Measurements from ENCODE around the gene TMEM8B. TPM values are rescaled to one million over a fixed set of nuclear protein-coding genes. Genes with fewer than 3 reads are reported as not detected.

TMEM8B gene
- total RNA-seq, 1 donor from 2014 or later: 9.0 TPM

DNA sequence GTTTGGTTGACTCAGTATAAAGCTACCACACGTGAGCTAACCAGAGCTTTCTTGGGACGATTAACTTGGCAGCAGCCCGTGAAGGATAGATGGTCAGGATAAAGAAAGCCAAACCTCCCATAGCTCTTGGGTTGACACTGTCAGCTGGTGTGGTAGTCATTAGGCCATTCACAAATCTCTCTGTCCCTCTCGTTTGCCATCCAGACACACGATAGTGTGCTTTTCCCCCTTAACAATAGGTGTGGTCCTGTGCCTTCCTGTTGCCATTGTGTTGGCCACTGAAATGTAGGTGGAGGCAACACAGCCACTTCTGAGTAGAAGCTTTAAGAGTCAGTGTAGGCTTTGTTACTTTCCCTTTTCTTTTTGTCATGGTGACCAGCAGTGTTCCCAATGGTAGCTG is 29.4 kb downstream of the TMEM8B start:
- no peaks in the 10 kb centered on the region for H3K9me3 Mint-ChIP-seq (ENCODE audit: unreplicated experiment)
- TF ChIP-seq, protein P1, sequence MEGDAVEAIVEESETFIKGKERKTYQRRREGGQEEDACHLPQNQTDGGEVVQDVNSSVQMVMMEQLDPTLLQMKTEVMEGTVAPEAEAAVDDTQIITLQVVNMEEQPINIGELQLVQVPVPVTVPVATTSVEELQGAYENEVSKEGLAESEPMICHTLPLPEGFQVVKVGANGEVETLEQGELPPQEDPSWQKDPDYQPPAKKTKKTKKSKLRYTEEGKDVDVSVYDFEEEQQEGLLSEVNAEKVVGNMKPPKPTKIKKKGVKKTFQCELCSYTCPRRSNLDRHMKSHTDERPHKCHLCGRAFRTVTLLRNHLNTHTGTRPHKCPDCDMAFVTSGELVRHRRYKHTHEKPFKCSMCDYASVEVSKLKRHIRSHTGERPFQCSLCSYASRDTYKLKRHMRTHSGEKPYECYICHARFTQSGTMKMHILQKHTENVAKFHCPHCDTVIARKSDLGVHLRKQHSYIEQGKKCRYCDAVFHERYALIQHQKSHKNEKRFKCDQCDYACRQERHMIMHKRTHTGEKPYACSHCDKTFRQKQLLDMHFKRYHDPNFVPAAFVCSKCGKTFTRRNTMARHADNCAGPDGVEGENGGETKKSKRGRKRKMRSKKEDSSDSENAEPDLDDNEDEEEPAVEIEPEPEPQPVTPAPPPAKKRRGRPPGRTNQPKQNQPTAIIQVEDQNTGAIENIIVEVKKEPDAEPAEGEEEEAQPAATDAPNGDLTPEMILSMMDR (IDR thresholded peaks at IDR 0.05; ENCODE audit: unreplicated experiment): no peak
- no peak overlapping the region for H3K27ac Mint-ChIP-seq (ENCODE audit: unreplicated experiment)
- H3K4me1 Mint-ChIP-seq (ENCODE audit: unreplicated experiment): peaks cover 14% of the 10 kb centered on the region
- DNase-seq (ENCODE audit: low spot score): no peak
- peaks cover 18% of the 10 kb centered on the region for H3K27me3 Mint-ChIP-seq (ENCODE audit: unreplicated experiment)
- peaks cover 4% of the 10 kb centered on the region for H3K36me3 Mint-ChIP-seq (ENCODE audit: low read depth, unreplicated experiment)
- no peak overlapping the region for H3K4me3 Mint-ChIP-seq (ENCODE audit: unreplicated experiment)

DNA sequence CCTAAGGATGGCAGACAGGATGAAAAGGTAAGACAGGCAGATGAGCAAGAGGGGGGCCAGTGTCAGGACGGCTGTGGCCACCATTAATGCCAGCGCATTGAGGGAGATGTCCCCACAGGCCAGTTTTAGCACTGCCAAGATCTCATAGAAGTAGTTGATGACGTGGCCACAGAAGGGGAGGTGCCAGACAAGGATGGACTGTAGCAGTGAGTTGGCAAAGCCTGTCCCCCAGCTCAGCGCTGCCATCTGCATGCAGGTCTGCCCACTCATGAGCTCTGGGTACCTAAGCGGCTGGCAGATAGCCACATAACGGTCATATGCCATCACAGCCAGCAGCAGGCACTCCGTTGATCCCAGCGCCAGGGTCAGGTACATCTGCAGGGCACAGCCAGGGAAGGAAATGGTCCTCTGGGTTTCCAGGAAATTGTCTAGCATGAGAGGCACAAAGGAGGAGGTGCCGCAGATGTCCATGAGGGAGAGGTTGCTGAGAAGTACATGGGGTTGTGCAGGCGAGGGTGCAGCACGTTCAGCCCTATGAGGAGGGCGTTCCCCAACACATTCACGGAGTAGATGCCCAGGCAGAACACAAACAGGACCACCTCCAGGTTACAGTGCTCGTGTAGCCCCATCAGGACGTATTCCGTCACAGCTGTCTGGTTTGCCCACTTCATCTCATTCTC is 30.4 kb downstream of the TMEM8B start:
- H3K27ac Mint-ChIP-seq (ENCODE audit: unreplicated experiment): no peak overlapping the region
- no peak for DNase-seq (ENCODE audit: low spot score)

DNA sequence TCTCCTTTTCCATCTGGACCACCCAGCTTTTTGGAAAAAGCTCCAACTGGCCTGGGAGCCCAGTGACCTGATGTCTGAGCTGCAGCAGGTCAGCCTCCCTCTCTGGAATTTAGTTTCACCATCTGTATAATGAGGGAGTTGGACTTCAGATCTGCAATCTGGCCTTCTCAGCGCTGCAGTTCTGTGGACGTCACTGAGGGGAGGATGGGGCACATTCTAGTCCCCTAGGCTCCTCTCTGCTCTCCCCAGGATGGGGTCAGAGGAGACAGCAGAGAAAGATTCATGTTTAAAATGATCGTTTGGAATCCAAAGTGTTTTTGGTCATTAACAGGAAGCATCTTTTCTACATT is 30.9 kb downstream of the TMEM8B start:
- Mint-ChIP-seq H3K27me3 (ENCODE audit: unreplicated experiment) (peaks cover 14% of the 10 kb centered on the region), H3K27ac (ENCODE audit: unreplicated experiment) (no peak overlapping the region), H3K9me3 (ENCODE audit: unreplicated experiment) (no peaks in the 10 kb centered on the region), H3K36me3 (ENCODE audit: low read depth, unreplicated experiment) (peaks cover 4% of the 10 kb centered on the region), H3K4me1 (ENCODE audit: unreplicated experiment) (peaks cover 26% of the 10 kb centered on the region), H3K4me3 (ENCODE audit: unreplicated experiment) (no peak overlapping the region)
- TF ChIP-seq, protein P1 (IDR thresholded peaks at IDR 0.05; ENCODE audit: unreplicated experiment): no peak
- DNase-seq (ENCODE audit: low spot score): no peak

More for the DNA sequence above, 30.4 kb downstream of the TMEM8B start:
- TF ChIP-seq, protein P1 (IDR thresholded peaks at IDR 0.05; ENCODE audit: unreplicated experiment): no peak
- H3K4me3 Mint-ChIP-seq (ENCODE audit: unreplicated experiment): no peak overlapping the region
- peaks cover 17% of the 10 kb centered on the region for H3K27me3 Mint-ChIP-seq (ENCODE audit: unreplicated experiment)
- H3K36me3 Mint-ChIP-seq (ENCODE audit: low read depth, unreplicated experiment): peaks cover 4% of the 10 kb centered on the region
- H3K9me3 Mint-ChIP-seq (ENCODE audit: unreplicated experiment): no peaks in the 10 kb centered on the region
- peaks cover 21% of the 10 kb centered on the region for H3K4me1 Mint-ChIP-seq (ENCODE audit: unreplicated experiment)

DNA sequence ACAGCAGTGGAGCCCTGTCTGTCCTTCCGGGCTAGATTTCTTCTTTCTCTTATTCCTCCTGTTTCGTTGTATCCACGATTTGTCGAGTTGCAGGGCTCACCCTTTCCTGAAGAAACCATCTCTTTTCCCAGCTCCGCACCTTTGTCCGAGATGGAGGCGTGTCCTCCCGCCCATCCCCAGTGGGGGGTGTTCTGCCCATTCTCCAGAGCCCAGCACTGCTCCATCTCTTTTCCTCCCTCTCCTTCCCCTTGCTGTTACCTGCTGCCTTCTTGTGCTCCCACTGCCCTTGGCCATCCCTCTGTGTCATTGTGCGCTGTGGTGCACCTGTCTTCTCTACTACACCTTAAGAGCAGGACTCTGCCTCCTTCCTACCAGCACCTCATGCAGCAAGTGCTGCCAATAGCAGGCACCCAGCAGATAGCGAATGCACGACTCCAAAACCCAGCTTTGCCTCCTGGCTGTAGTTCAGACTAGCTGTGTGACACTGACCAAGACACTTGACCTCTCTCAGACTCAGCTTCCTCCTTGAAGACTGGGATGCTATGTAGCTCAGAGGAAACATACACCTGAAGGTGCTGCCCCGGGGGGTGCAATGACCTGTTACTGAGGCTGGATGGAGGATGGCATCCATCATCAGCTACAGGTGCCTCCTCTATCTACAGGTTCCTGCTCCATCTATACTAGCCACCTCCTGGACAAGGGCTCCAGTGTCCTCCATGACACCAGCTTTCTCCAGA is 32.3 kb downstream of the TMEM8B start:
- Mint-ChIP-seq H3K27me3 (ENCODE audit: unreplicated experiment) (peaks cover 14% of the 10 kb centered on the region), H3K4me1 (ENCODE audit: unreplicated experiment) (peaks cover 35% of the 10 kb centered on the region), H3K4me3 (ENCODE audit: unreplicated experiment) (no peak overlapping the region), H3K27ac (ENCODE audit: unreplicated experiment) (no peak overlapping the region), H3K36me3 (ENCODE audit: low read depth, unreplicated experiment) (peaks cover 4% of the 10 kb centered on the region), H3K9me3 (ENCODE audit: unreplicated experiment) (no peaks in the 10 kb centered on the region)
- TF ChIP-seq, protein P1 (IDR thresholded peaks at IDR 0.05; ENCODE audit: unreplicated experiment): no peak
- DNase-seq (ENCODE audit: low spot score): no peak

DNA sequence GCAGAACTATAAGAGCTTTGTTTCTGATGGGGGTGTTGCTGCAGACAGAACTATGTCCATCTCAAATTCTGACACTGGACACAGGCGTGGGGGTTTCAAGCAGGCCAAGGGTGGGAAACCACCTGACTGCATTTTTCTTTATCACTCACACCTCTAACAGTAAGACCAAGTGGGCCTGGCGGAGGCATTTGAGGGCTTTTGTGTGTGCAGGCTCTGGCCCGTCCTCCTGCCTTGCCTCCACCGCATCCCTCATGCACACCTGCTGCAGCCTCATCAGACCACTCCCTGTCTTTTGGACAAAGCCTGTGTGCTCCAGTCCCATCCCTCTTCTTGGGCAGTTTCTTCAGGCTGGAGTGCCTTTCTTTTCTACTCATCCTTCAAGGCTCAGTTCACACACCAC is 33.3 kb downstream of the TMEM8B start:
- H3K27me3 Mint-ChIP-seq (ENCODE audit: unreplicated experiment): peaks cover 14% of the 10 kb centered on the region
- H3K36me3 Mint-ChIP-seq (ENCODE audit: low read depth, unreplicated experiment): no peaks in the 10 kb centered on the region

More for the DNA sequence above, 33.3 kb downstream of the TMEM8B start:
- no peak overlapping the region for H3K4me3 Mint-ChIP-seq (ENCODE audit: unreplicated experiment)
- H3K27ac Mint-ChIP-seq (ENCODE audit: unreplicated experiment): no peak overlapping the region
- DNase-seq (ENCODE audit: low spot score): no peak
- TF ChIP-seq, protein P1 (IDR thresholded peaks at IDR 0.05; ENCODE audit: unreplicated experiment): no peak
- H3K4me1 Mint-ChIP-seq (ENCODE audit: unreplicated experiment): peaks cover 35% of the 10 kb centered on the region
- no peaks in the 10 kb centered on the region for H3K9me3 Mint-ChIP-seq (ENCODE audit: unreplicated experiment)
